Measurements from ENCODE around the gene RHOG.

DNA sequence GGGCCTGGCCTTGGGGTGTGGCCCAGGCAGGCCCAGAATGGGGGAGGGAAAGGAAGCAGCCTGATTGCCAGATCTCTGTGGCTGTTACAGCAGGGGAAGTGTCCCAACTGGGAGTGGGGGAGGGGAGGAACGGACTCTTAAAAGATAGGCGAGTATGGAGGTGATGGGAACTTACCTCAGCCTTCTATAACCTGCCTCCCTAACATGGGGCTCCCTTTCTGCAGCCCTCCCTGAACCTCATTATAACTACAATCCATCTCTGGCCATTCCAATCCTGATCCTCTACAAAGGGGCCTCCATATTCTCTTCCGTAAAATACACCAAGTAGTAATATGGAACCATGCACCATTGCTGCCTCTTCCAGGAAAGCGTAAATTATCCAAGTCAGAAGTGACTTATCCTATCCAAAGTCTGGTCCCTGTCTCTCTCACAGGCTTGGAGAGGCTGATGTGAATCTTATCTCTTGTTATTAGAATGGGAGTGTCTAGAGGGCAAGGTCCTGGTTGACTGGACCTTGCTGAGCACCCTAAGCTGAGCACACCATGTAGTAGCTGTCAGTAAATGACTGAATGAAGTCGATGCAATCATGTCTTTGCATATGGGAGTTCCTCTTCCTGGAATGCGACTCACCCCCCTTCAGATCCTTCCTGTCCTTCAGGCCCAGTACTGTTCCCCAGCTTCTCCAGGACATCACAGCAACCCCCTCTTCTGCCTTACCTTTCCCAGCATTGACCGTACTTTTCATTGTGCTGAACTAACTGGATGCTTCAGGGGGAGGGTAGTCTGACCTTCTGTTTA, 5.9 kb downstream of the RHOG start:
- TF ChIP-seq POLR2A (IDR thresholded peaks at IDR 0.05) (no peak), CTCF (IDR thresholded peaks at IDR 0.05) (no peak)

All from testis (tissue), 2 donors.